GM18508 (cell line): ENCODE results near the gene CCM2.
"Not testable (repeated sequence)": the region's sequence is repeated elsewhere in the genome, so short reads cannot be mapped to it uniquely, and the experiment has no call there.

Source experiments
- ATAC-seq: cut with Tn5 transposase; IDR thresholded peaks from one replicate; pipeline ENCODE4 v1.9.1; 2021; ENCODE audit warnings: moderate number of reproducible peaks; ENCODE audit not compliant: insufficient read depth, unreplicated experiment

Gene CCM2

GRCh38 chr7:45028138-45028919 lies 28.3 kb downstream of the CCM2 start:
- ATAC-seq = no peak

DNA sequence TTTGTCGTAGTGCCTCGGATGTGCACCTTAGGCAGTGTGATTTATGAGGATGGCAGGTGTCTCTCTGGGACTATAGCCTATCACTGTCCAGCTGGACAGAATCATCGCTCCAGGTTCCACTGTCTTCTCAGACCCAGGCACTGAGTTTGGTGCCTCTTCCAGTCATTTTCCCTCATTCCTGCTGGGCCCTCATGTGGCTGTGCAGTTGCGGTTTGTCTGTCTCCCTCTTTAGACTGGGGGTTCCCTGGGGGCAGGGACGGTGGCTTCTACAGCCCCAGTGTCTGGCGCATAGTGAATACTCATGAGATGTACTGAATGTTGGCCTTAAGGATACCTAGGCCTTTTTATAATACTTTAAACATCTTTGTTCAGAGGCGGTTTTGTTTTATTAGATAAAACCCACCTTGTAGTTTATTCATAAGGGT lies 28.9 kb downstream of the CCM2 start:
- no peak for ATAC-seq

GRCh38 chr7:45031829-45032228 lies 31.8 kb downstream of the CCM2 start:
- ATAC-seq = no peak

GRCh38 chr7:45032421-45032820 lies 32.4 kb downstream of the CCM2 start:
- ATAC-seq = no peak

GRCh38 chr7:45033261-45033930 lies 33.4 kb downstream of the CCM2 start:
- no peak for ATAC-seq

DNA sequence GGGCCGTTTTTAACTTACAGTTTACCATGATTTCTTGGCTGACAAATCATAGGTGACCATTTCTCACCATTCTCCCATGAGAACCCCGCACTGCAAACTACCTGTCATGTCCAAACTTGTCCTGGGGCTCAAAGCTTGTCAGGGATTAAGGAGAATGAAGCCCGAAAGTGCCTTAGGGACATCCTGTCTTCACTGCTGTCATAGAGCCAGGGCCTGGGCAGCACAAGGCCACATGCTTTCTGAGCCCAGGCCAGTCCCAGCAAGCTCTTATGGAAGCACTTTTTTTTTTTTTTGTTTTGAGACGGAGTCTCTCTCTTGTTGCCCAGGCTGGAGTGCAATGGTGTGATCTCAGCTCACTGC lies 33.9 kb downstream of the CCM2 start:
- ATAC-seq = no peak

DNA sequence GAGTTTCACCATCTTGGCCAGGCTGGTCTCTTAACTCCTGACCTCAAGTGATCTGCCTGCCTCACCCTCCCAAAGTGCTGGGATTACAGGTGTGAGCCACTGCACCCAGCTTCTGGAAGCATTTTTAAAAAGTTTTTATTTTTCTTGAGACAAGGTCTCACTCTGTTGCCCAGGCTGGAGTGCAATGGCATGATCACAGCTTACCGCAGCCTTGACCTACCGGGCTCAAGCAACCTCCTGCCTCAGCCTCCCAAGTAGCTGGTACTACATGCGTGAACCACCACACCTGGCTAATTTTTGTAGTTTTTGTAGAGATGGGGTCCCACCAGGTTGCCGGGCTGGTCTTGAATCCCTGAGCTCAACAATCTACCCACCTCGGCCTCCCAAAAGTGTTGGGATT lies 34.7 kb downstream of the CCM2 start:
- not testable (repeated sequence) for ATAC-seq

- ATAC-seq = no peak
Measured at GRCh38 chr7:45035371-45035770, 35.4 kb downstream of the CCM2 start.

DNA sequence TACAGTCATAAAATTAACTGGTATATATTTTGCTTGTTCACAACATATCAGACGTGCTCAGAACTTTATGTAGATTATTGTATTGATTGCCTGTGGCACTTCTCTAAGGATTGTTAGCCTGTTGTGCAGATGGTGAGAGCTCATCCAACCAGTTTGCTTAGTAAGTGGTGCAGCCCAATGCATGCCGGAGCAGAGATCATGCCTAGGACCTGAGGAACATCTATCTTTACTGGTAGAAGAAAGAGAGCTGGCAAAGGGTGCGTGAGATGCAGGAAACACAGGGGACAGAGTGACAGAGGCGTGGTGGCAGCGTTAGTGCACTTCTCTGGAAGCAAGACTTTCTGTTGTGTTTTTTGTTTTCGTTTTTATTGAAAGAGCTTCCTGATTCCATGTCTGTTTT lies 35.9 kb downstream of the CCM2 start:
- ATAC-seq = no peak

GRCh38 chr7:45036317-45036716 lies 36.3 kb downstream of the CCM2 start:
- ATAC-seq = no peak

DNA sequence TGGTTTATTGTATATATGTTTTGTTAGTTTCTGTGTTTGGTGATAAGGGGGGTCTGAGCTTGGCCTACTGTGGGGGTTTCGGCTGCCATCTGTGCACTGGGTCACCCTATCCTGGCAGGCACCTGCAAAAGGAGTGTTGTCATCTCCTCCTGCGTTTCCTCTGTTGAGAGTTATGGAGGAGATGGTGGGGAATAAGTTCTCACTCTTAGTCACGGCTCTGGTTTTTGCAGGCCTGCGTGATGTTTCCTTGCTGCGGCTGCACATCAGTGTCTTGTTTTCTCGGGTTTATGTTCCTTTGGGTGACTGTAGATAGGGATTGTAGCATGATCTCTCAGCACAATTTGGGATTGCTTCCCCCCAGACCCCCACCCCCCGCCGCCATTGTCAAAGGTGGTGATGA lies 36.8 kb downstream of the CCM2 start:
- no peak for ATAC-seq

DNA sequence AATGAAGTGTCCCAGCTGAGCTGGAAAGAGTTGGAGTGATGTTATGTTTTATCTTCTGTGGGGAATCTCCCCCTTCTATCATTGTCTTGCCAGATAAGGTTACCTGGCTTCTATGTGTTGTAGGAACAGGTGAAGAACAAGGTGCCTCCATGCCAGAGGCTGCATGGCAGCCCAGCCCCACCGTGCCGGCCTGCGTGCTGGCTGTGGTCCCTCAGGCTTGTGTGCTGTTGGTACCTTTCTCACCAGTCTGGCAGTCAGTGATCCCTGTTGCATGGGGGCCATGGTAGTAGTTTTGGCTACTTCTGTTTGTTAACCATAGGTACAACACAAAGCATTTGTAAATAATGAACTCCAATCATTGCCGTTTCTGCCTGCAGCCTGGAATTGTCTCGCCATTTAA lies 37.9 kb downstream of the CCM2 start:
- ATAC-seq = no peak

- ATAC-seq = no peak
Measured at GRCh38 chr7:45039106-45039505, 39.1 kb downstream of the CCM2 start.

DNA sequence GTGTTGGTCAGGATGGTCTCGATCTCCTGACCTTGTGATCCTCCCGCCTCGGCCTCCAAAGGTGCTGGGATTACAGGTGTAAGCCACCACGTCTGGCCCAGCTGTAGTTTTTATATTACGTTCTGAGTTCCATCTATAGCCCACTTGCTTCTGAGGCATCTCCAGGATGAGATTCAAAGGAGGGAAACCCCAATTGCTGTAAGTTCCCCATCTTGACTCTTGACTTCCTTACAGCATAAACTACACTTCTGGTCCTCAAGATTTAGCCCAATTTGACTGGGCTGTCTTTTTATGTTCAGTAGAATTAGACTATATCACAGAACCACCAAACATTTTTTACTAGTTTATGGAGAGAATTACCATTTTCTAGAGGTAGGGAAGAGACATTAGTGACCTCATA lies 44.3 kb downstream of the CCM2 start:
- no peak for ATAC-seq

DNA sequence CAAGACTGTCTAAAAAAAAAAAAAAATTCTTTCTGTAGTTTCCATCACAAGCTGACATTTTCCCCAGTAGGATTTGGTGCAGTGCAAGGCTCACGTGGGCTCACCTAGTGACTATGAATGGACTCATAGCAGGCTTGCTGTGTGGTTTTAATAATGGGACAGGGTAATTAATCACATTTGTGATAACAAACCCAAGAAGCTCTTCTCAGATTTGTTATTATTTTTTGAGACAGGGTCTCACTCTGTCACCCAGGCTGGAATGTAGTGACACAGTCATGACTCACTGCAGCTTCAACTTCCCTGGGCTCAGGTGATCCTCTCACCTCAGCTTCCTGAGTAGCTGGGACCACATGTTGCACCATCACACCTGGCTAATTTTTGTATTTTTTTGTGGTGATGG lies 48.7 kb downstream of the CCM2 start:
- no peak for ATAC-seq

DNA sequence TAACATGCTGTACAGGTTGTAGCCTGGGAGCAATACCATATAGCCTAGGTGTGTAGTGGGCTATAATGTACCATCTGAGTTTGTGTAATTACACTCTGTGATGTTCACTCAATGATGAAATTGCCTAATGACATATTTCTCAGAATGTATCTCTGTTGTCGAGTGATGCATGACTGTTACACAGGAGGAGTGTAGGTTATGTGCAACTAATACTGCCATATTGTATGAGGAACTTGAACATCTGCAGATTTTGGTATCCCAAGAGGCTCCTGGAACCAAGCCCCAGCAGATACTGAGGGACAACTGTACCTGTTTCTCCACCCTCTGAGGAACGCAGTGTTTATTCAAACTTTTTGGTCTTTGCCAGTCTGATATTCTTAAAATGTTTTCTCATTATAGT lies 50.2 kb downstream of the CCM2 start:
- no peak for ATAC-seq

GRCh38 chr7:45052011-45052410 lies 52.0 kb downstream of the CCM2 start:
- no peak for ATAC-seq

- ATAC-seq = no peak
Measured at GRCh38 chr7:45053401-45053800, 53.4 kb downstream of the CCM2 start.

DNA sequence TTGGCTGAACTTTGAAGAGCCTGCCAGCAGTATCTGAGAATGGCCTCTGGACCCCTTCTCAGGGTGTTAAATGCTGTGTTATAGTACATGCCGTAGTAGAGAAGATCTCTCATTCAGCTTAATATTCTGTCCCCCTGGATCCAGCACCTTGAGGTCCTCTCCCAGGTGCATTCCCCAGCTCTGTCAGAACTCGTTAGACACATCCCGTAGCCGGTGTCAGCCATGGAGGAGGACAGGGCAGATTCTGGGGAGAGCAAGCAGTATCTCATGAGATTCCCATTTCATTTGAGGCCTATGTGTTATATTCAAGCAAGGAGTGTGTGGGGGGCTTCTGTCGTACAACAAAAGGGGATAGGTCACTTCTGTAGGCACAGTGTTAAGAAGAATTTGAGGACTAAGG lies 53.9 kb downstream of the CCM2 start:
- ATAC-seq = no peak

- ATAC-seq = no peak
Measured at GRCh38 chr7:45054442-45054841, 54.4 kb downstream of the CCM2 start.

DNA sequence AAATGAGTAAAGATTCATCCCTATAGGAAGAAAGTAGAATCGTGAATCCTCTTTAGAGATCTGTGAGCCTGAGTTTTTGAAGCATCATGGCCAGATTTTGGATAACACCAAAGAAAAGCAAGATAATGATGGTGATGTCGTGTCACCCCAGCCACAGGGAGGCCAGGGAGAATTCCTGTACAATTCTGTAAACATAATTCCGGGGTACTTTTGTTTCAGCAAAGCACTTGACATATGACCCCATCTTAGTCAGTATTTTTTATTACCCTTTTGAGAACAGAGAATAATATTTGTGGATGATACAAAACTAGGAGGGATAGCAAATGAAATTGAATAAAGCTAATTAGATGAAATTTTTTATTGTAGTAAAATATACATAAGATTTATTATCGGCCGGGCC lies 55.0 kb downstream of the CCM2 start:
- no peak for ATAC-seq

- ATAC-seq = no peak
Measured at GRCh38 chr7:45055594-45056219, 55.7 kb downstream of the CCM2 start.
